PC-9 (cell line): ENCODE results near the gene F13A1. TPM values are rescaled to one million over a fixed set of nuclear protein-coding genes. Genes with fewer than 3 reads are reported as not detected.

Experiments
- BruUV-seq: library from RNA; stranded (reverse); fragments of 400-500 nt; replicated peaks from 2 replicates; lab custom pipeline; 2021; lab: Mats Ljungman, UMichigan
- CTCF ChIA-PET: fragments of 300-600 bp; sonication (Branson Sonifier 250); formaldehyde crosslinking; loops from one replicate; lab custom pipeline; 2022; ENCODE audit warnings: antibody characterized with exemption; lab: Charles Lee
- POLR2A ChIA-PET: fragments of 300-600 bp; sonication (Branson Sonifier 250); formaldehyde crosslinking; loops from one replicate; lab custom pipeline; 2022; ENCODE audit warnings: antibody characterized with exemption; ENCODE audit not compliant: unreplicated experiment; lab: Charles Lee
- DNase-seq, 2 experiments: peaks; one replicate each; pipeline versions ENCODE4 v3.0.0 to v3.0.0-alpha.2; 2015 to 2022; ENCODE audit warnings: mixed read lengths in 1 of 2
- H2AFZ ChIP-seq: fragments of 200-600 bp; sonication (generic); 2 replicates; pipeline ENCODE4 v1.8.1; 2017; ENCODE audit warnings: antibody characterized with exemption
- H3F3A ChIP-seq: fragments of 200-600 bp; sonication (generic); 2 replicates; pipeline ENCODE4 v1.8.1; 2017; ENCODE audit warnings: antibody characterized with exemption, mild to moderate bottlenecking, low read depth; ENCODE audit not compliant: insufficient read depth
- H3K27ac ChIP-seq: fragments of 200-600 bp; sonication (generic); 2 replicates; pipeline ENCODE4 v1.6.1; 2016; ENCODE audit warnings: mixed run types
- H3K27me3 ChIP-seq: fragments of 200-600 bp; sonication (generic); 2 replicates; pipeline ENCODE4 v1.6.1; 2016; ENCODE audit warnings: low read depth, mixed run types; ENCODE audit not compliant: insufficient read depth
- H3K36me3 ChIP-seq: fragments of 200-600 bp; sonication (generic); 2 replicates; pipeline ENCODE4 v1.6.1; 2016; ENCODE audit warnings: low read depth, mixed run types
- H3K4me1 ChIP-seq: fragments of 200-600 bp; sonication (generic); replicated peaks from 2 replicates; pipeline ENCODE4 v1.6.1; 2016; ENCODE audit warnings: mixed run types; ENCODE audit not compliant: insufficient read depth
- H3K4me2 ChIP-seq: fragments of 200-600 bp; sonication (generic); 2 replicates; pipeline ENCODE4 v1.6.1; 2017; ENCODE audit warnings: mixed run types
- H3K4me3 ChIP-seq: fragments of 200-600 bp; sonication (generic); 2 replicates; pipeline ENCODE4 v1.6.1; 2016; ENCODE audit warnings: mixed run types
- H3K79me2 ChIP-seq: fragments of 200-600 bp; sonication (generic); 2 replicates; pipeline ENCODE4 v1.6.1; 2017; ENCODE audit warnings: low read depth, mixed run types
- H3K9me2 ChIP-seq: fragments of 200-600 bp; sonication (generic); 2 replicates; pipeline ENCODE4 v1.8.1; 2017; ENCODE audit warnings: mild to moderate bottlenecking; ENCODE audit not compliant: insufficient read depth
- H3K9me3 ChIP-seq: fragments of 200-600 bp; sonication (generic); 2 replicates; pipeline ENCODE4 v1.8.1; 2016; ENCODE audit warnings: low read depth; ENCODE audit not compliant: insufficient read depth
- H4K20me1 ChIP-seq: fragments of 200-600 bp; sonication (generic); 2 replicates; pipeline ENCODE4 v1.8.1; 2017; ENCODE audit not compliant: insufficient read depth
- CTCF ChIP-seq: fragments of 200-600 bp; sonication (generic); conservative IDR thresholded peaks from 2 replicates; pipeline ENCODE4 v1.6.1; 2017; ENCODE audit warnings: mixed run types, antibody characterized with exemption, mild to moderate bottlenecking, moderate library complexity
- EZH2 ChIP-seq: fragments of 200-600 bp; sonication (generic); IDR thresholded peaks from 2 replicates; pipeline ENCODE4 v1.8.0; 2017; ENCODE audit warnings: antibody characterized with exemption, low read depth
- intact Hi-C: fragments of 100-400 bp; cut with micrococcal nuclease; formaldehyde crosslinking; loops from one replicate; pipeline ENCODE4 v1.10.0; 2022; ENCODE audit not compliant: unreplicated experiment
- total RNA-seq: library from RNA; stranded (reverse); gene quantifications from 2 replicates; pipeline ENCODE4 v1.2.3, GENCODE V29; 2021

Gene F13A1
- total RNA-seq, 1 experiment from 2014 or later = not detected

GRCh38 chr6:6176127-6176526, 144.3 kb downstream of the F13A1 start:
- Histone ChIP-seq H3K36me3 (no peaks in the 10 kb centered on the region), H3K9me2 (no peaks in the 10 kb centered on the region), H3F3A (no peaks in the 10 kb centered on the region), H3K4me2 (no peak overlapping the region), H4K20me1 (no peaks in the 10 kb centered on the region), H2AFZ (no peak overlapping the region), H3K27ac (no peak overlapping the region), H3K27me3 (peaks cover 8% of the 10 kb centered on the region), H3K79me2 (no peaks in the 10 kb centered on the region), H3K4me3 (no peak overlapping the region), H3K4me1 (no peaks in the 10 kb centered on the region), H3K9me3 (no peaks in the 10 kb centered on the region)
- TF ChIP-seq EZH2 = no peak
- TF ChIP-seq CTCF = no peak
- BruUV-seq = no TSS peak
- no peak for DNase-seq
- intact Hi-C loops = no loop called here
- CTCF ChIA-PET = no interaction called here
- POLR2A ChIA-PET = no interaction called here

GRCh38 chr6:6169141-6169540, 151.3 kb downstream of the F13A1 start:
- no peak for DNase-seq
- Histone ChIP-seq H4K20me1 (no peaks in the 10 kb centered on the region), H3K4me2 (no peak overlapping the region), H3K27me3 (0 out of 2 replicates have a peak, but pooled peaks cover 6% of the 10 kb centered on the region), H3K4me1 (no peaks in the 10 kb centered on the region), H3K79me2 (no peaks in the 10 kb centered on the region), H3K9me2 (no peaks in the 10 kb centered on the region), H2AFZ (no peak overlapping the region), H3K36me3 (no peaks in the 10 kb centered on the region), H3K27ac (no peak overlapping the region), H3K4me3 (no peak overlapping the region), H3K9me3 (no peaks in the 10 kb centered on the region), H3F3A (no peaks in the 10 kb centered on the region)
- no peak for TF ChIP-seq EZH2
- intact Hi-C loops = no loop called here
- no TSS peak for BruUV-seq
- POLR2A ChIA-PET = no interaction called here
- CTCF ChIA-PET = no interaction called here

GRCh38 chr6:6166064-6166463, 154.4 kb downstream of the F13A1 start:
- H3K4me1 ChIP-seq = no peaks in the 10 kb centered on the region
- no peaks in the 10 kb centered on the region for H3K9me2 ChIP-seq
- no peak overlapping the region for H3K4me2 ChIP-seq
- TF ChIP-seq EZH2 = no peak
- no peak for TF ChIP-seq CTCF
- peaks cover 6% of the 10 kb centered on the region; the same call in 1 of the 2 replicates for H3K27me3 ChIP-seq
- H3F3A ChIP-seq = no peaks in the 10 kb centered on the region
- intact Hi-C loops = no loop called here
- H3K79me2 ChIP-seq = no peaks in the 10 kb centered on the region
- ChIA-PET CTCF (no interaction called here), POLR2A (no interaction called here)
- no peak overlapping the region for H3K4me3 ChIP-seq
- H3K9me3 ChIP-seq = no peaks in the 10 kb centered on the region
- H3K36me3 ChIP-seq = no peaks in the 10 kb centered on the region
- H4K20me1 ChIP-seq = no peaks in the 10 kb centered on the region
- H3K27ac ChIP-seq = no peak overlapping the region
- no peak for DNase-seq
- H2AFZ ChIP-seq = no peak overlapping the region
- no TSS peak for BruUV-seq

GRCh38 chr6:6164367-6164766, 156.1 kb downstream of the F13A1 start:
- POLR2A ChIA-PET = no interaction called here
- peaks cover 6% of the 10 kb centered on the region; the same call in 1 of the 2 replicates for H3K27me3 ChIP-seq
- BruUV-seq = no TSS peak
- no peaks in the 10 kb centered on the region for H3K79me2 ChIP-seq
- no peak for DNase-seq
- H3K36me3 ChIP-seq = no peaks in the 10 kb centered on the region
- no peak overlapping the region for H2AFZ ChIP-seq
- no peaks in the 10 kb centered on the region for H3K9me2 ChIP-seq
- CTCF ChIA-PET = no interaction called here
- TF ChIP-seq CTCF = no peak
- no peak for TF ChIP-seq EZH2
- H3K27ac ChIP-seq = no peak overlapping the region
- intact Hi-C loops = no loop called here
- H3K4me3 ChIP-seq = no peak overlapping the region
- H3K9me3 ChIP-seq = no peaks in the 10 kb centered on the region
- H3F3A ChIP-seq = no peaks in the 10 kb centered on the region
- no peak overlapping the region for H3K4me2 ChIP-seq
- H3K4me1 ChIP-seq = no peaks in the 10 kb centered on the region
- no peaks in the 10 kb centered on the region for H4K20me1 ChIP-seq
